NCI-H187 treated with DMSO at 0.1 percent for 48 hours (cell line): ENCODE results near the gene CARD11.

Source experiments
- DNase-seq: peaks from one replicate; lab custom pipeline; 2025; lab: John Stamatoyannopoulos, UW

CARD11 gene

GRCh38 chr7:3043544-3044371, at the start of gene CARD11:
Gene CARD11, minus strand, starts transcription at chr7:3043867. Its CDS starts 85,361 bp downstream, at chr7:2958506.
- no peak for DNase-seq

- no peak for DNase-seq
These were observed 48.8 kb upstream of the CARD11 start for GRCh38 chr7:3092468-3092867.

GRCh38 chr7:3091631-3092030, 48.0 kb upstream of the CARD11 start:
- DNase-seq = no peak

- DNase-seq = no peak
These were observed 45.8 kb upstream of the CARD11 start for GRCh38 chr7:3089493-3089892.

- DNase-seq = no peak
These were observed 43.6 kb upstream of the CARD11 start for GRCh38 chr7:3087243-3087755.

- DNase-seq = no peak
These were observed 39.7 kb upstream of the CARD11 start for GRCh38 chr7:3083350-3083749.

- no peak for DNase-seq
These were observed 39.2 kb upstream of the CARD11 start for GRCh38 chr7:3082831-3083230.

GRCh38 chr7:3082386-3082785, 38.7 kb upstream of the CARD11 start:
- no peak for DNase-seq

- DNase-seq = no peak
These were observed 36.4 kb upstream of the CARD11 start for GRCh38 chr7:3080106-3080505.

GRCh38 chr7:3078514-3078913, 34.8 kb upstream of the CARD11 start:
- DNase-seq = no peak

GRCh38 chr7:3076700-3077099, 33.0 kb upstream of the CARD11 start:
- no peak for DNase-seq

GRCh38 chr7:3076163-3076562, 32.5 kb upstream of the CARD11 start:
- DNase-seq = no peak

GRCh38 chr7:3075441-3075840, 31.8 kb upstream of the CARD11 start:
- no peak for DNase-seq

GRCh38 chr7:3074459-3074821, 30.8 kb upstream of the CARD11 start:
- DNase-seq = no peak

GRCh38 chr7:3073763-3074458, 30.2 kb upstream of the CARD11 start:
- no peak for DNase-seq

- DNase-seq = no peak
These were observed 27.2 kb upstream of the CARD11 start for GRCh38 chr7:3070908-3071307.

GRCh38 chr7:3069771-3070449, 26.2 kb upstream of the CARD11 start:
- DNase-seq = no peak

GRCh38 chr7:3068530-3068929, 24.9 kb upstream of the CARD11 start:
- DNase-seq = no peak

GRCh38 chr7:3067606-3068380, 24.1 kb upstream of the CARD11 start:
- DNase-seq = no peak

- no peak for DNase-seq
These were observed 23.5 kb upstream of the CARD11 start for GRCh38 chr7:3067193-3067592.

- no peak for DNase-seq
These were observed 22.8 kb upstream of the CARD11 start for GRCh38 chr7:3066506-3066905.

- DNase-seq = no peak
These were observed 22.1 kb upstream of the CARD11 start for GRCh38 chr7:3065724-3066143.
